Muscle layer of colon (tissue), 2 donors: ENCODE data around the gene SPAG7.

Experiments used
- H3K27ac ChIP-seq: one replicate; pipeline ENCODE4 v1.7.0; 2013; ENCODE audit warnings: low read depth, mild to moderate bottlenecking, low read length, moderate library complexity
- H3K27me3 ChIP-seq, 2 donors: one replicate each; pipeline ENCODE4 v1.7.0; 2013; ENCODE audit warnings: low read length in 2 of 2, mild to moderate bottlenecking in 2 of 2; ENCODE audit not compliant: insufficient read depth in 2 of 2, control insufficient read depth in 1 of 2
- H3K36me3 ChIP-seq: one replicate; pipeline ENCODE4 v1.7.0; 2013; ENCODE audit warnings: mild to moderate bottlenecking, low read length; ENCODE audit not compliant: insufficient read depth
- H3K4me1 ChIP-seq: one replicate; pipeline ENCODE4 v1.7.0; 2013; ENCODE audit warnings: mild to moderate bottlenecking, low read length; ENCODE audit not compliant: insufficient read depth
- H3K4me3 ChIP-seq, 2 donors: one replicate each; pipeline ENCODE4 v1.7.0; 2013; ENCODE audit warnings: low read length in 2 of 2, low read depth in 1 of 2, mild to moderate bottlenecking in 1 of 2, moderate library complexity in 1 of 2
- H3K9ac ChIP-seq: one replicate; pipeline ENCODE4 v1.7.0; 2013; ENCODE audit warnings: low read length
- H3K9me3 ChIP-seq: one replicate; pipeline ENCODE4 v1.7.0; 2013; ENCODE audit warnings: mild to moderate bottlenecking, low read length
- donor health status: abdominal sarcoma.
- donor health status: Adenocarcinoma of cecum.

Gene SPAG7

GRCh38 chr17:4958102-4958501 is 9.5 kb downstream of the SPAG7 start:
- H3K27me3 ChIP-seq = no peaks in the 10 kb centered on the region
- H3K4me1 ChIP-seq = no peaks in the 10 kb centered on the region
- no peak overlapping the region for H3K4me3 ChIP-seq
- H3K9ac ChIP-seq = no peak overlapping the region
- H3K36me3 ChIP-seq = peaks cover 26% of the 10 kb centered on the region
- no peak overlapping the region for H3K27ac ChIP-seq
- no peaks in the 10 kb centered on the region for H3K9me3 ChIP-seq

- H3K9ac ChIP-seq = no peak overlapping the region
- no peaks in the 10 kb centered on the region for H3K9me3 ChIP-seq
- H3K27me3 ChIP-seq = no peaks in the 10 kb centered on the region
- H3K27ac ChIP-seq = no peak overlapping the region
- no peak overlapping the region for H3K4me3 ChIP-seq
- H3K4me1 ChIP-seq = no peaks in the 10 kb centered on the region
- peaks cover 26% of the 10 kb centered on the region for H3K36me3 ChIP-seq
These were observed 11.0 kb downstream of the SPAG7 start for GRCh38 chr17:4956493-4957061.

GRCh38 chr17:4955091-4955490 is 12.5 kb downstream of the SPAG7 start:
- peaks cover 13% of the 10 kb centered on the region for H3K4me1 ChIP-seq
- no peaks in the 10 kb centered on the region for H3K9me3 ChIP-seq
- no peak overlapping the region for H3K27ac ChIP-seq
- no peak overlapping the region for H3K9ac ChIP-seq
- H3K36me3 ChIP-seq = peaks cover 16% of the 10 kb centered on the region
- no peaks in the 10 kb centered on the region for H3K27me3 ChIP-seq
- H3K4me3 ChIP-seq = no peak overlapping the region

- H3K27ac ChIP-seq = no peak overlapping the region
- H3K4me3 ChIP-seq = no peak overlapping the region
- H3K9me3 ChIP-seq = no peaks in the 10 kb centered on the region
- peaks cover 6% of the 10 kb centered on the region for H3K36me3 ChIP-seq
- H3K27me3 ChIP-seq = no peaks in the 10 kb centered on the region
- H3K4me1 ChIP-seq = peaks cover 13% of the 10 kb centered on the region
- H3K9ac ChIP-seq = no peak overlapping the region
These were observed 14.1 kb downstream of the SPAG7 start for GRCh38 chr17:4953451-4953961.

GRCh38 chr17:4951486-4951885 is 16.1 kb downstream of the SPAG7 start:
- Histone ChIP-seq H3K4me3 (no peak overlapping the region), H3K36me3 (peaks cover 4% of the 10 kb centered on the region), H3K9me3 (no peaks in the 10 kb centered on the region), H3K9ac (no peak overlapping the region), H3K27ac (peak overlapping the region; percentile 72), H3K27me3 (no peaks in the 10 kb centered on the region), H3K4me1 (peaks cover 17% of the 10 kb centered on the region)

GRCh38 chr17:4950746-4951204 is 16.8 kb downstream of the SPAG7 start, which contains the start of gene ENO3:
ENO3 (plus strand) TSS chr17:4951119; CDS start chr17:4951830, 711 bp downstream.
- Histone ChIP-seq H3K36me3 (peaks cover 10% of the 10 kb centered on the region), H3K9me3 (no peaks in the 10 kb centered on the region), H3K9ac (peak within 1 kb of the TSS; percentile 21), H3K27me3 (no peaks in the 10 kb centered on the region), H3K27ac (peak within 1 kb of the TSS; percentile 72), H3K4me3 (peak within 1 kb of the TSS; percentile 23 to 57), H3K4me1 (peaks cover 24% of the 10 kb centered on the region)

- Histone ChIP-seq H3K9me3 (no peaks in the 10 kb centered on the region), H3K27me3 (no peaks in the 10 kb centered on the region), H3K9ac (peak overlapping the region; percentile 21), H3K4me3 (peak overlapping the region; percentile 23 to 57), H3K36me3 (peaks cover 16% of the 10 kb centered on the region), H3K4me1 (peaks cover 29% of the 10 kb centered on the region), H3K27ac (peak overlapping the region; percentile 72)
These were observed 17.4 kb downstream of the SPAG7 start for GRCh38 chr17:4950075-4950745.

GRCh38 chr17:4949321-4950074 is 18.1 kb downstream of the SPAG7 start:
- Histone ChIP-seq H3K36me3 (peaks cover 23% of the 10 kb centered on the region), H3K27me3 (no peaks in the 10 kb centered on the region), H3K4me3 (peak overlapping the region; percentile 72 to 95), H3K4me1 (peaks cover 37% of the 10 kb centered on the region), H3K9me3 (no peaks in the 10 kb centered on the region), H3K27ac (peak overlapping the region; percentile 98), H3K9ac (peak overlapping the region; percentile 53)

GRCh38 chr17:4948931-4949320 is 18.7 kb downstream of the SPAG7 start:
- H3K4me1 ChIP-seq = peaks cover 42% of the 10 kb centered on the region
- no peaks in the 10 kb centered on the region for H3K27me3 ChIP-seq
- peak overlapping the region; percentile 72 to 95 for H3K4me3 ChIP-seq
- no peaks in the 10 kb centered on the region for H3K9me3 ChIP-seq
- peaks cover 29% of the 10 kb centered on the region for H3K36me3 ChIP-seq
- peak overlapping the region; percentile 98 for H3K27ac ChIP-seq
- peak overlapping the region; percentile 53 for H3K9ac ChIP-seq

- H3K4me1 ChIP-seq = peaks cover 48% of the 10 kb centered on the region
- H3K36me3 ChIP-seq = peaks cover 35% of the 10 kb centered on the region
- H3K4me3 ChIP-seq = peak within 1 kb of the TSS; percentile 72 to 95
- no peaks in the 10 kb centered on the region for H3K9me3 ChIP-seq
- peak within 1 kb of the TSS; percentile 100 for H3K27ac ChIP-seq
- H3K27me3 ChIP-seq = no peaks in the 10 kb centered on the region
- peak within 1 kb of the TSS; percentile 86 for H3K9ac ChIP-seq
These were observed 19.3 kb downstream of the SPAG7 start, which contains the start of gene PFN1 for GRCh38 chr17:4948166-4948930. PFN1 (minus strand) TSS chr17:4948530; CDS start chr17:4948394, 136 bp downstream.
